ENCODE results near the gene DGKZ.
"Not testable (repeated sequence)": the region's sequence is repeated elsewhere in the genome, so short reads cannot be mapped to it uniquely, and the experiment has no call there.

DGKZ gene

GRCh38 chr11:46378296-46378695 is 31.0 kb downstream of the DGKZ start:
- no peak overlapping the region for H3K4me3 ChIP-seq (ENCODE audit: low read length)
- H3K4me1 ChIP-seq (ENCODE audit: insufficient read depth, low read length) = peaks cover 28% of the 10 kb centered on the region
- H2AFZ ChIP-seq (ENCODE audit: low read depth, low read length) = no peak overlapping the region
- H3K36me3 ChIP-seq (ENCODE audit: insufficient read depth, low read length) = peaks cover 32% of the 10 kb centered on the region
- H3K27me3 ChIP-seq (ENCODE audit: insufficient read depth, low read length) = no peaks in the 10 kb centered on the region
- no peaks in the 10 kb centered on the region for H3K9me3 ChIP-seq (ENCODE audit: low read length)

DNA sequence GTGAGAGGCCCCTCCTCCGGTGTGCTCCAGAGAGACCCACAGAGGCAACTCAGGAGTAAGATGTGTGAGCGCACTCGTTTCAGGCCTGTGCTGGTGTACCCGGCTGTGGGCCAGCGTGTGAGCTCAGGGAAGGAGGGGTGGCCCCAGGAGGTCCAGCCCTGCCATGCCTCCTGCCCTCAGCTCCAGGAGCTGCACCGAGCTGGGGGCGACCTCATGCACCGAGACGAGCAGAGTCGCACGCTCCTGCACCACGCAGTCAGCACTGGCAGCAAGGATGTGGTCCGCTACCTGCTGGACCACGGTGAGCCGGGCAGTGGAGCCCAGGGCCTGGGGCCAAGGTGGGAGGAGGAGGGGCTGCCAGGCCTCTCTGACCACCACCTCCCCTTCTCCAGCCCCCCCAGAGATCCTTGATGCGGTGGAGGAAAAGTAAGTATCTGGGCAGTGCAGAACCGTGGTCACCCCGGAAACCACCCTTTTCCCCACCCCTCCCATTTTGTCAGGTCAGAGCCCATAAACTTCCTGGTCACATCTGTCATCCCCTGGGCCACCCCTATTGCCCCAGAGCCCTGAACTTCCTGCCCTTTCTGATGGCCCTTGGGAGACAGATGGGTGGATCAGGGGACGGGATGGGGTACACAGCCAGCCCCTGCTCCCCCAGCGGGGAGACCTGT is 31.7 kb downstream of the DGKZ start:
- peaks cover 35% of the 10 kb centered on the region for H3K4me1 ChIP-seq (ENCODE audit: insufficient read depth, low read length)
- H3K9me3 ChIP-seq (ENCODE audit: low read length) = no peaks in the 10 kb centered on the region
- H2AFZ ChIP-seq (ENCODE audit: low read depth, low read length) = no peak overlapping the region
- H3K27me3 ChIP-seq (ENCODE audit: insufficient read depth, low read length) = no peaks in the 10 kb centered on the region
- no peak overlapping the region for H3K4me3 ChIP-seq (ENCODE audit: low read length)
- H3K36me3 ChIP-seq (ENCODE audit: insufficient read depth, low read length) = peaks cover 37% of the 10 kb centered on the region

GRCh38 chr11:46379482-46380293 is 32.4 kb downstream of the DGKZ start:
- Histone ChIP-seq H3K4me3 (ENCODE audit: low read length) (peak overlapping the region; percentile 16), H3K36me3 (ENCODE audit: insufficient read depth, low read length) (peaks cover 37% of the 10 kb centered on the region), H3K4me1 (ENCODE audit: insufficient read depth, low read length) (peaks cover 38% of the 10 kb centered on the region)
- not testable (repeated sequence) for H2AFZ ChIP-seq (ENCODE audit: low read depth, low read length); H3K27me3 ChIP-seq (ENCODE audit: insufficient read depth, low read length); H3K9me3 ChIP-seq (ENCODE audit: low read length)

DNA sequence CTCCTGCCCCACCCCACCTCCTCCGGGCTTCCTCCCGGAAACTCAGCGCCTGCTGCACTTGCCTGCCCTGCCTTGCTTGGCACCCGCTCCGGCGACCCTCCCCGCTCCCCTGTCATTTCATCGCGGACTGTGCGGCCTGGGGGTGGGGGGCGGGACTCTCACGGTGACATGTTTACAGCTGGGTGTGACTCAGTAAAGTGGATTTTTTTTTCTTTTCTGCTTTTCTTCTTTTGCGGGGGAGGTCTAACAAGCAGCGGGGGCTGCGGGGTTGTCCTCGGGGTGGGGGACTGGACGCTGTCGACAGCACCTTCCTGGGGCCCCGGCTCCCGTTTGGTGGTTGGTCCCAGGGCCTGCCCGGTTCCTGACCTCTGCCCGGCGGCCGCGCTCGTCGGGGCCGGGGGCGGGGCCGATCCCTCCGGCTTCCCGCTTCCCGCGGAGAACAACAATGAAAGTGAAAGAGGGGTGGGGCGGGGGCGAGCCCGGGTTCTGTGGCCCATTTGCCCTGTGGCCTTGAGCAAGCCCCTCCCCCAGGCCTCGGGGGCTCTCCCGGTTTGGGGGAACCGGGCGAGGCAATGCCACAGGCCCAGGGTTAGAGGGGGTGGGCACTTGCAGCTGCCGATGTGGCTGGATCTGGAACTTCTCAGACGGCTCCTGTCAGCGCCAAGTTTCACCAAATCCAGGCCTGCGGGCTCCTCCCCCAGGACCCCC is 33.2 kb downstream of the DGKZ start:
- Histone ChIP-seq H3K36me3 (ENCODE audit: insufficient read depth, low read length) (peaks cover 30% of the 10 kb centered on the region), H3K9me3 (ENCODE audit: low read length) (no peaks in the 10 kb centered on the region), H3K27me3 (ENCODE audit: insufficient read depth, low read length) (no peaks in the 10 kb centered on the region), H3K4me3 (ENCODE audit: low read length) (peak overlapping the region; percentile 50), H3K4me1 (ENCODE audit: insufficient read depth, low read length) (peaks cover 38% of the 10 kb centered on the region), H2AFZ (ENCODE audit: low read depth, low read length) (no peak overlapping the region)

- H3K4me3 ChIP-seq (ENCODE audit: low read length) = peak within 1 kb of the TSS; percentile 57
- H2AFZ ChIP-seq (ENCODE audit: low read depth, low read length) = no peak within 1 kb of the TSS
- H3K36me3 ChIP-seq (ENCODE audit: insufficient read depth, low read length) = peaks cover 25% of the 10 kb centered on the region
- no peaks in the 10 kb centered on the region for H3K27me3 ChIP-seq (ENCODE audit: insufficient read depth, low read length)
- peaks cover 38% of the 10 kb centered on the region for H3K4me1 ChIP-seq (ENCODE audit: insufficient read depth, low read length)
- no peaks in the 10 kb centered on the region for H3K9me3 ChIP-seq (ENCODE audit: low read length)
These were observed 34.0 kb downstream of the DGKZ start, which contains the start of gene MDK for GRCh38 chr11:46381048-46381818. TSS of gene MDK (plus strand) at chr11:46381669. CDS start at chr11:46382058, 389 bp downstream.

DNA sequence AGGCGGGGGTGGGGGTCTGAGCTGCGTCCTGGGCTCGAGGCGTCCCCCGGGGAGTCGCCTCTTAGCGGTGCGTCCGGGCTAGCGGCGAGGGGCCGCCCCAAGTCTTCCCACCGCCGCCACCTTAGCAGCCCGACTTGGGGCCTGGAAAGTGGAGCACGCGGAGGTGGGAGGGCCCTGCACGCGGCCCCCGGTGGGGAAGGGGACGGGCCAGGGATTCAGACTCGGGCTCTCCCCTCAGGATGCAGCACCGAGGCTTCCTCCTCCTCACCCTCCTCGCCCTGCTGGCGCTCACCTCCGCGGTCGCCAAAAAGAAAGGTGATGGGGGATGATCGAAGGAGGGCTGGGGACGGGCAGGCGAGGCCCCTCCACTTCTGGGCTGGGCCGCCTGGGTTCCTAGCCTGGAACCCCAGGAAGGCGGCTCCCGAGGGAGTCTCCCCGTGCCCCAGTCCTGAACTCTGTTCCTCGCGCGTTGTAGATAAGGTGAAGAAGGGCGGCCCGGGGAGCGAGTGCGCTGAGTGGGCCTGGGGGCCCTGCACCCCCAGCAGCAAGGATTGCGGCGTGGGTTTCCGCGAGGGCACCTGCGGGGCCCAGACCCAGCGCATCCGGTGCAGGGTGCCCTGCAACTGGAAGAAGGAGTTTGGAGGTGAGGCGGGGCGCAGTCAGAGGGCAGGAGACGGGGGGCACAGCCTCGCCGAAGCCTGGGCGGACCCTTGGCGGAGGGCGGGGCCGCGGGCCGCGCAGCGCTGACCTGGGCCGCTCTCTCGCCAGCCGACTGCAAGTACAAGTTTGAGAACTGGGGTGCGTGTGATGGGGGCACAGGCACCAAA is 34.8 kb downstream of the DGKZ start:
- Histone ChIP-seq H3K27me3 (ENCODE audit: insufficient read depth, low read length) (no peaks in the 10 kb centered on the region), H3K4me3 (ENCODE audit: low read length) (peak overlapping the region; percentile 57), H2AFZ (ENCODE audit: low read depth, low read length) (no peak overlapping the region), H3K4me1 (ENCODE audit: insufficient read depth, low read length) (peaks cover 38% of the 10 kb centered on the region), H3K36me3 (ENCODE audit: insufficient read depth, low read length) (peaks cover 19% of the 10 kb centered on the region), H3K9me3 (ENCODE audit: low read length) (no peaks in the 10 kb centered on the region)

DNA sequence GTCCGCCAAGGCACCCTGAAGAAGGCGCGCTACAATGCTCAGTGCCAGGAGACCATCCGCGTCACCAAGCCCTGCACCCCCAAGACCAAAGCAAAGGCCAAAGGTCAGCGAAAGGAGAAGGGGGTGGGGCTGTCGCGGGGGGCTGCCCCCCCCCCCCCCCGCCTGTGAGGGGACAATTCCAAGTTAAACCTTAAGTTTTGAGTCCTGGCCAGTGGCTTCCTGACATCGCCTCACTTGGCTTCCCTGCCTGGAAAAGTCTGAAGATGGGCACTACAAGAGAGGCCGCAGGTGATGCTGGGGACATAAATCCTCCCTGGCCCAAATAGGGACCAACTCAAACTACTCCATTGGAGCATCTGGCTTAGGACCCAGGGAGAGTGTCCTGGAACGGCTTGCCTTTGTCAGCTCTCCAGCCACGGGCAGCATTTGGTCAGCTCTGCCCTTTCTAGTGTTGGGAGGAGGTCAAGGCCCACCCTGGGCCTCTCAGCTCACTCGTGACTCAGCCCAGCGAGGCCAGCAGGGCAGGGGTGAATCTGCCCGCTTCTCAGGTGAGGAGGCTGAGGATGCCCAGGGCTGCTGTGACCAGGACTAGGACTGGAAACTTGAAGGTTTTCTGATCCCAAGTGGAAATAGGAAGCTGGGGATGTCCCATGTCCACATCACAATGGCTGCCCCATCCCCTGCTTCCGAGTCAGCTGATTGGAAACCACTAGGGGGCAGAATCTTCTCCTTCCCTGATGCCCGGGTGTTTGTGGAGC is 35.6 kb downstream of the DGKZ start:
- Histone ChIP-seq H3K27me3 (ENCODE audit: insufficient read depth, low read length) (peaks cover 5% of the 10 kb centered on the region), H3K4me1 (ENCODE audit: insufficient read depth, low read length) (peaks cover 44% of the 10 kb centered on the region), H3K36me3 (ENCODE audit: insufficient read depth, low read length) (peaks cover 17% of the 10 kb centered on the region), H2AFZ (ENCODE audit: low read depth, low read length) (no peak overlapping the region), H3K9me3 (ENCODE audit: low read length) (no peaks in the 10 kb centered on the region), H3K4me3 (ENCODE audit: low read length) (peak overlapping the region; percentile 57)

DNA sequence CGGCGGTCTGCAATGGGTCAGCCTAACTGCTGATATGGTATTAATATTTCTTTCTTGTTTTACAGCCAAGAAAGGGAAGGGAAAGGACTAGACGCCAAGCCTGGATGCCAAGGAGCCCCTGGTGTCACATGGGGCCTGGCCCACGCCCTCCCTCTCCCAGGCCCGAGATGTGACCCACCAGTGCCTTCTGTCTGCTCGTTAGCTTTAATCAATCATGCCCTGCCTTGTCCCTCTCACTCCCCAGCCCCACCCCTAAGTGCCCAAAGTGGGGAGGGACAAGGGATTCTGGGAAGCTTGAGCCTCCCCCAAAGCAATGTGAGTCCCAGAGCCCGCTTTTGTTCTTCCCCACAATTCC is 36.1 kb downstream of the DGKZ start:
- H3K4me1 ChIP-seq (ENCODE audit: insufficient read depth, low read length) = peaks cover 49% of the 10 kb centered on the region
- peaks cover 17% of the 10 kb centered on the region for H3K36me3 ChIP-seq (ENCODE audit: insufficient read depth, low read length)
- no peak overlapping the region for H2AFZ ChIP-seq (ENCODE audit: low read depth, low read length)
- peaks cover 10% of the 10 kb centered on the region for H3K27me3 ChIP-seq (ENCODE audit: insufficient read depth, low read length)
- peak overlapping the region; percentile 57 for H3K4me3 ChIP-seq (ENCODE audit: low read length)
- no peaks in the 10 kb centered on the region for H3K9me3 ChIP-seq (ENCODE audit: low read length)

DNA sequence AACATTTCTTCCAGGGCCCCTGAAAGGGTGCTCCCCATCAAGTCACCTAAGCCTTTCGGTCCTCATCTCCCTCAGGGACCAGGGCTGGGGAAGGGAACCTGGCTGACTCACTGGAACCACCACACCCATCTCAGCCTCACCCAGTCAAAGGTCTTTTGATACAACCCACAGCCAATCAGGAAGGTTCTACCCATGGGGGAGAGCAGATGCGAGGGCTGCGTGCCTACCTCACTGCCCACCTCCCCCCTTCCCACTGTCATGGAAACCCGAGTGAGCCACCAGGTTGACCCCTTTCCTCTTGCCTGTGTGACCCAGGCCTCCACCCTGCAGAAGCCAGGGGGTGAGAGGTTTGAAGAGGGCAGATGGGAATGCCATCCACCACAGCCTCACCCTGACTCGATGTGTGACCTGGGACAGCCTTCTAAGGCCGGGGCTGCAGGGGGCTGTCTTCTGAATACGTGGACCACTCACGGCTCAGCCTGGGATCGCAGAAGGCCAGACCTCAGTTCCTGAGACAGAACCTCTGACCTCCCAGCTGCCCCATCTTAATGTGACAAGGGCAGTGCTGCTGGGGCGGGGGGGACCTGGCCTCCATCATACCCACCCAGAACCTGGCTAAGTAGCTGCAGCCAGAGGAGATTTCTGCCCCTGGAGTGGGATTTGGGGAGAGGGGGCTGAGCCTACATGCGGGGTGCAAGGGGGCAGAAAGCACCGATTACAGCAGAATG is 36.9 kb downstream of the DGKZ start:
- peaks cover 17% of the 10 kb centered on the region for H3K36me3 ChIP-seq (ENCODE audit: insufficient read depth, low read length)
- peaks cover 16% of the 10 kb centered on the region for H3K27me3 ChIP-seq (ENCODE audit: insufficient read depth, low read length)
- H2AFZ ChIP-seq (ENCODE audit: low read depth, low read length) = no peak overlapping the region
- no peaks in the 10 kb centered on the region for H3K9me3 ChIP-seq (ENCODE audit: low read length)
- H3K4me3 ChIP-seq (ENCODE audit: low read length) = no peak overlapping the region
- H3K4me1 ChIP-seq (ENCODE audit: insufficient read depth, low read length) = peaks cover 52% of the 10 kb centered on the region

DNA sequence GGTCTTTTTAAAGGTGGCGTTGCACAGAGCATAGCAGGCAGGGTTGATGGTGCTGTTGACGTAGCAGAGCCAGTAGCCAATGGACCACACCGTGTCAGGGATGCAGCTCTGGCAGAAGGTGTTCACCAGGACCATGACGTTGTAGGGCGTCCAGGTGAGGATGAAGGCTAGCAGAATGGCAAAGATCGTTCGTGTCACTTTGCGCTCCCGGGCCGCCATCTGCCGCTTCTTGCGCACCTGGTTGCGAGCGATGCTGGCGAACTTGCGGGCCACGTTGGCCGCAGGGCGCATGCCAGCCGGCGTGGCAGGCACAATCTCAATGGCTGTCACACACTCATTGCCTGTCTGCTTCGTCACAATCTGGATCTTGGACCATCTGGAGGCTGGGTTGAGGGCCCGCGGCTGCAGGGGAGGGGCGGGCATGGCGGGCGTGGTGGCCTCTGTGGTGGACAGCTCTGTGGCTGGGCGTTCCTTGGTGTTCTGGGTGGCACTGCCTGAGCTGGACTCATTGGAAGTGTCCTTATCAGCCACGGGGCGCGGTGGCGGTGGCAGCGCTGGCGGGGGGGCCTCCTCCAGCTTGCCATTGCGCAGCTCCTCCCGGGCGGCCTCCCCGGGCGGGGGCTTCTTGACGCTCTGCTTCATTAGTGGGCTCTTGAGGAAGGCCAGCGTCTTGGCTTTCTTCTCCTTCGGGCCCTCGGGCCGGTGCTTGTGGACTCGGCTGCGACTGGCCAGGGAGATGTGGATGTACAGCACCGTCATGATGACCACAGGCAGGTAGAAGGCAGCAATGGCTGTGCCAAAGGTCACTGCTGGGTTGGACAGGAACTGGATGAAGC is 38.1 kb downstream of the DGKZ start:
- Histone ChIP-seq H3K36me3 (ENCODE audit: insufficient read depth, low read length) (peaks cover 17% of the 10 kb centered on the region), H3K27me3 (ENCODE audit: insufficient read depth, low read length) (peaks cover 26% of the 10 kb centered on the region), H3K4me1 (ENCODE audit: insufficient read depth, low read length) (peaks cover 55% of the 10 kb centered on the region), H3K9me3 (ENCODE audit: low read length) (no peaks in the 10 kb centered on the region), H2AFZ (ENCODE audit: low read depth, low read length) (no peak overlapping the region), H3K4me3 (ENCODE audit: low read length) (no peak overlapping the region)

All from neuron (in vitro differentiated cells).